ENCODE results near the gene RBM4B.

The RBM4B gene

DNA sequence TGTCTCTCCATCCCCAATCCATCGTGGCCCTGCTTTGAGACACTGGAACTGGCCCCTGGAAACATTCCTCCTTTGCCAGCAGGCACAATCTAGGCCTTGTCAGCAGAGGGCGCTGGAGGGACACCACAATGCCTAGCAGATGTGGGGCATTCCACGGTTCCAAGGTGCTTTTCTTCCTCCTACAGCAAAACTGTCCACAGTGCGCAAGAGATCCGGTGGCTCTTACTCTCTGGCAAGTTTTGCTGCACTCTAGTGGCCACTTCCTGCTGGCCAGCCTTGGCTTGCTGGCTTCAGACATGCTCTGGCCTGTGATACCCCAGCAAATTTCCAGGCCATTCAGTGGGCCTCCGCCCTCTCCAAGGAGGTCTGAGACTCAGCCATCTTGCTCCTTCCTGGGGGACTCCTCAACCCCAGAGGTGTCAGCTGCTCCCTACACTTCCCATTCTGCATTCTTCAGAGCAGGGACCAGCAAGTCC lies 17.1 kb upstream of the RBM4B start:
- Histone ChIP-seq H3K36me3 (ENCODE audit: control insufficient read depth in 1 of 2, insufficient read depth in 2 of 2, low read depth in 1 of 2, low read length in 2 of 2) (peaks cover 0 to 92% of the 10 kb centered on the region in 2 experiments), H2BK5ac (ENCODE audit: low read depth, low read length, poor library complexity, severe bottlenecking) (no peak overlapping the region), H4K8ac (ENCODE audit: low read length) (peak overlapping the region; percentile 74), H2BK120ac (ENCODE audit: low read depth, low read length) (no peak overlapping the region), H3K9ac (ENCODE audit: low read length) (peak overlapping the region; percentile 57), H4K91ac (ENCODE audit: low read length) (no peak overlapping the region), H3K4ac (ENCODE audit: low read depth in 1 of 2, low read length in 2 of 2) (no peak overlapping the region), H3K9me3 (ENCODE audit: control insufficient read depth, low read length) (peaks cover 13% of the 10 kb centered on the region), H3K27ac (ENCODE audit: low read length, poor library complexity, severe bottlenecking) (peak overlapping the region; percentile 64), H3K23ac (ENCODE audit: low read length in 2 of 2) (no peak overlapping the region), H3K14ac (ENCODE audit: low read length in 2 of 2) (no peak overlapping the region), H3K4me2 (ENCODE audit: low read length, poor library complexity, severe bottlenecking) (no peak overlapping the region), H3K4me1 (ENCODE audit: control insufficient read depth, insufficient read depth, low read depth, low read length) (no peaks in the 10 kb centered on the region), H3K27me3 (ENCODE audit: control insufficient read depth in 1 of 2, insufficient read depth in 1 of 2, low read length in 2 of 2) (no peaks in the 10 kb centered on the region), H3K79me1 (replicated peaks; ENCODE audit: low read length, poor library complexity, severe bottlenecking) (peaks cover 10% of the 10 kb centered on the region), H3K4me3 (ENCODE audit: insufficient read depth in 1 of 2, low read depth in 1 of 2, low read length in 2 of 2) (no peak overlapping the region), H2AK5ac (ENCODE audit: low read length, severe bottlenecking) (no peak overlapping the region), H3K18ac (ENCODE audit: low read depth in 1 of 2, low read length in 2 of 2) (no peak overlapping the region), H2BK12ac (ENCODE audit: low read length in 2 of 2) (no peak overlapping the region), H2AFZ (ENCODE audit: low read depth, low read length) (no peak overlapping the region), H2BK15ac (ENCODE audit: low read depth, poor library complexity, severe bottlenecking) (no peak overlapping the region)
- peak; percentile 98 for DNase-seq
- WGBS, result 28% methylated on average over 6 of the region's 6 CpGs

- Histone ChIP-seq H2BK12ac (ENCODE audit: low read length in 2 of 2) (no peak overlapping the region), H3K9ac (ENCODE audit: low read length) (peak overlapping the region; percentile 30), H3K36me3 (ENCODE audit: control insufficient read depth in 1 of 2, insufficient read depth in 2 of 2, low read depth in 1 of 2, low read length in 2 of 2) (peaks cover 0 to 92% of the 10 kb centered on the region in 2 experiments), H4K8ac (ENCODE audit: low read length) (no peak overlapping the region), H2AK5ac (ENCODE audit: low read length, severe bottlenecking) (no peak overlapping the region), H3K14ac (ENCODE audit: low read length in 2 of 2) (no peak overlapping the region), H3K27ac (ENCODE audit: low read length, poor library complexity, severe bottlenecking) (no peak overlapping the region), H3K4ac (ENCODE audit: low read depth in 1 of 2, low read length in 2 of 2) (no peak overlapping the region), H2AFZ (ENCODE audit: low read depth, low read length) (no peak overlapping the region), H3K18ac (ENCODE audit: low read depth in 1 of 2, low read length in 2 of 2) (no peak overlapping the region), H2BK15ac (ENCODE audit: low read depth, poor library complexity, severe bottlenecking) (no peak overlapping the region), H2BK120ac (ENCODE audit: low read depth, low read length) (no peak overlapping the region), H3K79me1 (replicated peaks; ENCODE audit: low read length, poor library complexity, severe bottlenecking) (peaks cover 10% of the 10 kb centered on the region), H2BK5ac (ENCODE audit: low read depth, low read length, poor library complexity, severe bottlenecking) (no peak overlapping the region), H3K4me1 (ENCODE audit: control insufficient read depth, insufficient read depth, low read depth, low read length) (no peaks in the 10 kb centered on the region), H3K4me3 (ENCODE audit: insufficient read depth in 1 of 2, low read depth in 1 of 2, low read length in 2 of 2) (no peak overlapping the region), H3K4me2 (ENCODE audit: low read length, poor library complexity, severe bottlenecking) (no peak overlapping the region), H3K9me3 (ENCODE audit: control insufficient read depth, low read length) (peaks cover 5% of the 10 kb centered on the region), H3K27me3 (ENCODE audit: control insufficient read depth in 1 of 2, insufficient read depth in 1 of 2, low read length in 2 of 2) (no peaks in the 10 kb centered on the region), H4K91ac (ENCODE audit: low read length) (no peak overlapping the region), H3K23ac (ENCODE audit: low read length in 2 of 2) (no peak overlapping the region)
- DNase-seq, result no peak
- WGBS, result 92% methylated on average over 13 of the region's 13 CpGs
These were observed 16.3 kb upstream of the RBM4B start for GRCh38 chr11:66694056-66694410.

- Histone ChIP-seq H4K8ac (ENCODE audit: low read length) (no peak overlapping the region), H3K79me1 (replicated peaks; ENCODE audit: low read length, poor library complexity, severe bottlenecking) (peaks cover 14% of the 10 kb centered on the region), H3K9ac (ENCODE audit: low read length) (no peak overlapping the region), H2AFZ (ENCODE audit: low read depth, low read length) (no peak overlapping the region), H3K14ac (ENCODE audit: low read length in 2 of 2) (no peak overlapping the region), H4K91ac (ENCODE audit: low read length) (no peak overlapping the region), H3K18ac (ENCODE audit: low read depth in 1 of 2, low read length in 2 of 2) (no peak overlapping the region), H3K27me3 (ENCODE audit: control insufficient read depth in 1 of 2, insufficient read depth in 1 of 2, low read length in 2 of 2) (peaks cover 0 to 2% of the 10 kb centered on the region in 2 experiments), H3K9me3 (ENCODE audit: control insufficient read depth, low read length) (peaks cover under 1% of the 10 kb centered on the region), H3K4ac (ENCODE audit: low read depth in 1 of 2, low read length in 2 of 2) (no peak overlapping the region), H3K27ac (ENCODE audit: low read length, poor library complexity, severe bottlenecking) (no peak overlapping the region), H3K23ac (ENCODE audit: low read length in 2 of 2) (no peak overlapping the region), H2BK15ac (ENCODE audit: low read depth, poor library complexity, severe bottlenecking) (no peak overlapping the region), H3K4me3 (ENCODE audit: insufficient read depth in 1 of 2, low read depth in 1 of 2, low read length in 2 of 2) (no peak overlapping the region), H3K36me3 (ENCODE audit: control insufficient read depth in 1 of 2, insufficient read depth in 2 of 2, low read depth in 1 of 2, low read length in 2 of 2) (peaks cover 0 to 92% of the 10 kb centered on the region in 2 experiments), H3K4me2 (ENCODE audit: low read length, poor library complexity, severe bottlenecking) (no peak overlapping the region), H2AK5ac (ENCODE audit: low read length, severe bottlenecking) (no peak overlapping the region), H2BK120ac (ENCODE audit: low read depth, low read length) (no peak overlapping the region), H2BK12ac (ENCODE audit: low read length in 2 of 2) (no peak overlapping the region), H2BK5ac (ENCODE audit: low read depth, low read length, poor library complexity, severe bottlenecking) (no peak overlapping the region), H3K4me1 (ENCODE audit: control insufficient read depth, insufficient read depth, low read depth, low read length) (no peaks in the 10 kb centered on the region)
- 92% methylated on average over 15 of the region's 15 CpGs for WGBS
- no peak for DNase-seq
These were observed 15.8 kb upstream of the RBM4B start for GRCh38 chr11:66693356-66694055.

GRCh38 chr11:66692871-66693331 lies 15.2 kb upstream of the RBM4B start:
- H3K27me3 ChIP-seq (ENCODE audit: control insufficient read depth in 1 of 2, insufficient read depth in 1 of 2, low read length in 2 of 2), result peaks cover 0 to 5% of the 10 kb centered on the region in 2 experiments
- H3K9me3 ChIP-seq (ENCODE audit: control insufficient read depth, low read length), result no peaks in the 10 kb centered on the region
- no peak overlapping the region for H3K9ac ChIP-seq (ENCODE audit: low read length)
- H2AK5ac ChIP-seq (ENCODE audit: low read length, severe bottlenecking), result no peak overlapping the region
- no peak overlapping the region for H3K14ac ChIP-seq (ENCODE audit: low read length in 2 of 2)
- H4K8ac ChIP-seq (ENCODE audit: low read length), result no peak overlapping the region
- no peaks in the 10 kb centered on the region for H3K4me1 ChIP-seq (ENCODE audit: control insufficient read depth, insufficient read depth, low read depth, low read length)
- peaks cover 14% of the 10 kb centered on the region for H3K79me1 ChIP-seq (replicated peaks; ENCODE audit: low read length, poor library complexity, severe bottlenecking)
- H3K4me2 ChIP-seq (ENCODE audit: low read length, poor library complexity, severe bottlenecking), result no peak overlapping the region
- H2BK15ac ChIP-seq (ENCODE audit: low read depth, poor library complexity, severe bottlenecking), result no peak overlapping the region
- H2AFZ ChIP-seq (ENCODE audit: low read depth, low read length), result no peak overlapping the region
- H2BK120ac ChIP-seq (ENCODE audit: low read depth, low read length), result no peak overlapping the region
- no peak overlapping the region for H3K4ac ChIP-seq (ENCODE audit: low read depth in 1 of 2, low read length in 2 of 2)
- no peak overlapping the region for H2BK12ac ChIP-seq (ENCODE audit: low read length in 2 of 2)
- no peak overlapping the region for H3K27ac ChIP-seq (ENCODE audit: low read length, poor library complexity, severe bottlenecking)
- peaks cover 0 to 92% of the 10 kb centered on the region in 2 experiments for H3K36me3 ChIP-seq (ENCODE audit: control insufficient read depth in 1 of 2, insufficient read depth in 2 of 2, low read depth in 1 of 2, low read length in 2 of 2)
- no peak overlapping the region for H3K4me3 ChIP-seq (ENCODE audit: insufficient read depth in 1 of 2, low read depth in 1 of 2, low read length in 2 of 2)
- no peak overlapping the region for H4K91ac ChIP-seq (ENCODE audit: low read length)
- H3K18ac ChIP-seq (ENCODE audit: low read depth in 1 of 2, low read length in 2 of 2), result no peak overlapping the region
- H2BK5ac ChIP-seq (ENCODE audit: low read depth, low read length, poor library complexity, severe bottlenecking), result no peak overlapping the region
- no peak for DNase-seq
- WGBS, result 92% methylated on average over 20 of the region's 20 CpGs
- no peak overlapping the region for H3K23ac ChIP-seq (ENCODE audit: low read length in 2 of 2)

Measured in mesenchymal stem cell (in vitro differentiated cells and primary cell).